ENCODE results near the gene CAMK2A.

Gene CAMK2A

GRCh38 chr5:150278046-150278730 lies 11.4 kb downstream of the CAMK2A start:
- TF ChIP-seq SIN3A (IDR thresholded peaks at IDR 0.05; ENCODE audit: borderline replicate concordance, insufficient read depth, low read length) (no peak), POLR2AphosphoS5 (IDR thresholded peaks at IDR 0.05; ENCODE audit: low read depth, low read length) (no peak), TAF1 (IDR thresholded peaks at IDR 0.05; ENCODE audit: borderline replicate concordance, insufficient read depth, low read length) (no peak), FOXP2 (optimal IDR thresholded peaks at IDR 0.05; ENCODE audit: borderline replicate concordance, extremely low read depth, extremely low read length, insufficient read depth) (no peak)
- TF ChIP-seq, protein P1, sequence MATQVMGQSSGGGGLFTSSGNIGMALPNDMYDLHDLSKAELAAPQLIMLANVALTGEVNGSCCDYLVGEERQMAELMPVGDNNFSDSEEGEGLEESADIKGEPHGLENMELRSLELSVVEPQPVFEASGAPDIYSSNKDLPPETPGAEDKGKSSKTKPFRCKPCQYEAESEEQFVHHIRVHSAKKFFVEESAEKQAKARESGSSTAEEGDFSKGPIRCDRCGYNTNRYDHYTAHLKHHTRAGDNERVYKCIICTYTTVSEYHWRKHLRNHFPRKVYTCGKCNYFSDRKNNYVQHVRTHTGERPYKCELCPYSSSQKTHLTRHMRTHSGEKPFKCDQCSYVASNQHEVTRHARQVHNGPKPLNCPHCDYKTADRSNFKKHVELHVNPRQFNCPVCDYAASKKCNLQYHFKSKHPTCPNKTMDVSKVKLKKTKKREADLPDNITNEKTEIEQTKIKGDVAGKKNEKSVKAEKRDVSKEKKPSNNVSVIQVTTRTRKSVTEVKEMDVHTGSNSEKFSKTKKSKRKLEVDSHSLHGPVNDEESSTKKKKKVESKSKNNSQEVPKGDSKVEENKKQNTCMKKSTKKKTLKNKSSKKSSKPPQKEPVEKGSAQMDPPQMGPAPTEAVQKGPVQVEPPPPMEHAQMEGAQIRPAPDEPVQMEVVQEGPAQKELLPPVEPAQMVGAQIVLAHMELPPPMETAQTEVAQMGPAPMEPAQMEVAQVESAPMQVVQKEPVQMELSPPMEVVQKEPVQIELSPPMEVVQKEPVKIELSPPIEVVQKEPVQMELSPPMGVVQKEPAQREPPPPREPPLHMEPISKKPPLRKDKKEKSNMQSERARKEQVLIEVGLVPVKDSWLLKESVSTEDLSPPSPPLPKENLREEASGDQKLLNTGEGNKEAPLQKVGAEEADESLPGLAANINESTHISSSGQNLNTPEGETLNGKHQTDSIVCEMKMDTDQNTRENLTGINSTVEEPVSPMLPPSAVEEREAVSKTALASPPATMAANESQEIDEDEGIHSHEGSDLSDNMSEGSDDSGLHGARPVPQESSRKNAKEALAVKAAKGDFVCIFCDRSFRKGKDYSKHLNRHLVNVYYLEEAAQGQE (IDR thresholded peaks at IDR 0.05; ENCODE audit: insufficient read depth in 1 of 2, low read depth in 2 of 2, low read length in 2 of 2), result no peak

DNA sequence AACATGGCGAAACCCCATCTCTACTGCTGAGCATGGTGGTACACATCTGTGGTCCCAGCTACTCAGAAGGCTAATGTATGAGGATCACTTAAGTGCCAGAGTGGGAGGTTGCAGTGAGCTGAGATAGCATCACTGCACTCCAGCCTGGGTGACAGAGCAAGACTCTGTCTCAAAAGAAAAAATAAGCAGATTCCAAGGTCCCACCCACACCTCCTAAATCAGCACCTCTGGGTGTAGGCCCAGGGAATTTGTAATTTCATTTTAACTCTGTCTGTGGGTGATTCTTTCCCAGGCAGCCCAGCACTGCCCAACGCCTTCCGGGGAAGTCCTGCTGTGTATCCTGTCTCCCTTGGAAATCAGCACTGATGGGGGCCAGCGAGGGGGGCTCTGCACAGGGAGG lies 12.5 kb downstream of the CAMK2A start:
- no peak for TF ChIP-seq FOXP2 (optimal IDR thresholded peaks at IDR 0.05; ENCODE audit: borderline replicate concordance, extremely low read depth, extremely low read length, insufficient read depth)
- TF ChIP-seq SIN3A (IDR thresholded peaks at IDR 0.05; ENCODE audit: borderline replicate concordance, insufficient read depth, low read length), result no peak
- TF ChIP-seq, protein P1 (IDR thresholded peaks at IDR 0.05; ENCODE audit: insufficient read depth in 1 of 2, low read depth in 2 of 2, low read length in 2 of 2), result no peak
- TF ChIP-seq TAF1 (IDR thresholded peaks at IDR 0.05; ENCODE audit: borderline replicate concordance, insufficient read depth, low read length), result no peak
- no peak for TF ChIP-seq POLR2AphosphoS5 (IDR thresholded peaks at IDR 0.05; ENCODE audit: low read depth, low read length)

DNA sequence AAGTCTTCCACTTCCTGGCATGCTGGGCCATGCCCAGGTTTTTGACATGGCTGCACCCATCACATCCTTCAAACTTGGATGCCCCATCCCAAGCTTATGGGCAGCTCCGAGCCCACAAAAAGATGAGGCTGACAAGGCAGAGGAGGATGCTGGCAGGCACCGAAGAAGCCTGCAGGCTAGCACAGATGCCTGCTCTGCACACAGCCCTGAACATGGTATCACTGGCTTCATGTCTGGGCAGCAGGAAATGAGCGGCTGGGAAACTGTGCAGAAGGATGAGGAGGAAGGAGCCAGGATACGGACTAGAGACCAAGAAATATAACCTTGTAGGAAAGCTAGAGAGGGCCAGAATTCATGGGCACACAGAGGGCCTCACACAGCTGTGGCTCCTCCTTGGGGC lies 14.8 kb downstream of the CAMK2A start:
- TF ChIP-seq, protein P1 (IDR thresholded peaks at IDR 0.05; ENCODE audit: insufficient read depth in 1 of 2, low read depth in 2 of 2, low read length in 2 of 2), result no peak
- TF ChIP-seq SIN3A (IDR thresholded peaks at IDR 0.05; ENCODE audit: borderline replicate concordance, insufficient read depth, low read length) (no peak), POLR2AphosphoS5 (IDR thresholded peaks at IDR 0.05; ENCODE audit: low read depth, low read length) (no peak), FOXP2 (optimal IDR thresholded peaks at IDR 0.05; ENCODE audit: borderline replicate concordance, extremely low read depth, extremely low read length, insufficient read depth) (no peak), TAF1 (IDR thresholded peaks at IDR 0.05; ENCODE audit: borderline replicate concordance, insufficient read depth, low read length) (no peak)

GRCh38 chr5:150272531-150272930 lies 17.0 kb downstream of the CAMK2A start:
- TF ChIP-seq POLR2AphosphoS5 (IDR thresholded peaks at IDR 0.05; ENCODE audit: low read depth, low read length) (no peak), FOXP2 (optimal IDR thresholded peaks at IDR 0.05; ENCODE audit: borderline replicate concordance, extremely low read depth, extremely low read length, insufficient read depth) (no peak), SIN3A (IDR thresholded peaks at IDR 0.05; ENCODE audit: borderline replicate concordance, insufficient read depth, low read length) (no peak), TAF1 (IDR thresholded peaks at IDR 0.05; ENCODE audit: borderline replicate concordance, insufficient read depth, low read length) (no peak)
- TF ChIP-seq, protein P1 (IDR thresholded peaks at IDR 0.05; ENCODE audit: insufficient read depth in 1 of 2, low read depth in 2 of 2, low read length in 2 of 2), result no peak

All from PFSK-1 (cell line).